GM18498 (cell line): Measurements from ENCODE around the gene ATP7B.

Source experiments
- ATAC-seq: cut with Tn5 transposase; IDR thresholded peaks from one replicate; pipeline ENCODE4 v1.9.1; 2021; ENCODE audit warnings: mild to moderate bottlenecking, moderate library complexity; ENCODE audit not compliant: unreplicated experiment

ATP7B gene

GRCh38 chr13:51902776-51903175, 108.5 kb downstream of the ATP7B start:
- ATAC-seq = no peak

GRCh38 chr13:51900471-51900870, 110.8 kb downstream of the ATP7B start:
- ATAC-seq = no peak

- ATAC-seq = no peak
Measured at GRCh38 chr13:51895906-51896888, 115.1 kb downstream of the ATP7B start.

DNA sequence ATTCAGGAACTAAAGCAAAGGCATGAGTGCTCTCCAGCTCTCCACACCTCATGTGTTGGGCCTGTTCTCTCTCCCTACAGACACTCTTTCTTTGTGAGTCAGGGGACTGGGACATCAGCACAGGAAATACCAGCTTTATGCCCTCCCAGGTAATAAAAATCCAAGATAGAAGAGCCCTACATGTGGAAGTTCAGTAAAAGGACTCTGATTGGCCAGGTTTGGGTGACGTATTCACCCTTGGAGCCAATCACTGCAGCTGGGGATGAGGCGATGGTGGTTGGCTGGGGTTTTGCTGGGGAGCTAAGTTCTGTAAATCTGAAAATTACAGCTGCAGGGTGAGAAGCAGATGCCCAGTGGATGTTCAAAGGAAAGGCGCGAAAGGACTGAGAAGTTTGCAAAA, 117.0 kb downstream of the ATP7B start:
- no peak for ATAC-seq

- ATAC-seq = no peak
Measured at GRCh38 chr13:51892657-51893056, 118.6 kb downstream of the ATP7B start.

DNA sequence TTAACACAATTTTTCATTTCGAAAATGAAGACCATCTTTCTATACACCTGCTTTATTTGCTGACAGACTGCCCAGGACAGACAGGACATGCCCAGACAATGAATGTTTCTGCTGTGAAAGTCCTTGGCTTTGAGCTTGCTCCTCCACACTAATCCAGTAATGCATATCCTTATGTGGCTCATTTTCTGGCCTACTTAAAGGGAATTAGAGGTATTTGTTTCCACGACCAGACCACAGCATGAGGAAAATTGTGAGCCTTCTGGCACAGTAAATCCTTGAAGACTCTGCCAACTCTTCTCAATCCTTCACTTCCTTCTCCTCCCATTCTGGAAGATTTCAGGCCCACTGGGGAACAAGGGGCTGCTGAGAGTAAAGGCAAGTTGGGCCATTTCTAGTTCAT, 123.8 kb downstream of the ATP7B start:
- no peak for ATAC-seq

- ATAC-seq = no peak
Measured at GRCh38 chr13:51885651-51886050, 125.6 kb downstream of the ATP7B start.

DNA sequence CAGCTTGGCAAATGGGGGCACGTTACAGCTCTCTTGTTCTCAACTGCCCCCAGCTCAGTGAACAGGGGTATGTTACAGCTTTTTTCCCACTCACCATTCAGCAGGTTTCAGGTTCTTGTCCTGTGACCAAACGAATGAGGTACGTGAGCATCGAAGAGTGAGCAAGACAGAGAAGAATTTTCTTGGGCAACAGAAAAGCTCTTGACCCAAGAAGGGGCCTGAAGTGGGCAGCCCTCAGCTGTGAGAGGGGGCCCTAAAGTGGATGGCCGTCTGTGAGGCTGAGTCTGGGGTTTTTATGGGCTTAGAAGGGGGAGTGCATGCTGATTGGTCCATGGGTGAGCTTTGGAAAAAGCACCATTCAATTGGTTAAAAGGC, 128.0 kb downstream of the ATP7B start:
- ATAC-seq = no peak
